ENCODE results near the gene CFL1. TPM values are rescaled to one million over a fixed set of nuclear protein-coding genes. Genes with fewer than 3 reads are reported as not detected.

CFL1 gene
- polyA plus RNA-seq (2012; ENCODE audit: insufficient read length, low read depth), result 855 TPM

- peak; percentile 100 for TF ChIP-seq POLR2AphosphoS5 (IDR thresholded peaks at IDR 0.05; ENCODE audit: low read depth, low read length)
- peak in 1 of 2 experiments; percentile 64; a peak in 1 of 4 replicates for TF ChIP-seq REST (IDR thresholded peaks at IDR 0.05; ENCODE audit: insufficient read depth in 1 of 2, low read depth in 2 of 2, low read length in 2 of 2)
- TF ChIP-seq SIN3A (IDR thresholded peaks at IDR 0.05; ENCODE audit: borderline replicate concordance, insufficient read depth, low read length), result peak; percentile 96; the same call in 1 of the 2 replicates
- TF ChIP-seq FOXP2 (optimal IDR thresholded peaks at IDR 0.05; ENCODE audit: borderline replicate concordance, extremely low read depth, extremely low read length, insufficient read depth), result no peak
- peak; percentile 97 for TF ChIP-seq TAF1 (IDR thresholded peaks at IDR 0.05; ENCODE audit: borderline replicate concordance, insufficient read depth, low read length)
These were observed at the start of gene CFL1 for GRCh38 chr11:65857853-65858680. Gene CFL1, minus strand, starts transcription at chr11:65858180. Its CDS starts 81 bp downstream, at chr11:65858099.

GRCh38 chr11:65906602-65907001, 48.6 kb upstream of the CFL1 start:
- TF ChIP-seq TAF1 (IDR thresholded peaks at IDR 0.05; ENCODE audit: borderline replicate concordance, insufficient read depth, low read length), result no peak
- TF ChIP-seq FOXP2 (optimal IDR thresholded peaks at IDR 0.05; ENCODE audit: borderline replicate concordance, extremely low read depth, extremely low read length, insufficient read depth), result no peak
- no peak for TF ChIP-seq POLR2AphosphoS5 (IDR thresholded peaks at IDR 0.05; ENCODE audit: low read depth, low read length)
- TF ChIP-seq REST (IDR thresholded peaks at IDR 0.05; ENCODE audit: insufficient read depth in 1 of 2, low read depth in 2 of 2, low read length in 2 of 2), result no peak
- TF ChIP-seq SIN3A (IDR thresholded peaks at IDR 0.05; ENCODE audit: borderline replicate concordance, insufficient read depth, low read length), result no peak

GRCh38 chr11:65903715-65904114, 45.7 kb upstream of the CFL1 start:
- no peak for TF ChIP-seq REST (IDR thresholded peaks at IDR 0.05; ENCODE audit: insufficient read depth in 1 of 2, low read depth in 2 of 2, low read length in 2 of 2)

- TF ChIP-seq POLR2AphosphoS5 (IDR thresholded peaks at IDR 0.05; ENCODE audit: low read depth, low read length) (no peak), REST (IDR thresholded peaks at IDR 0.05; ENCODE audit: insufficient read depth in 1 of 2, low read depth in 2 of 2, low read length in 2 of 2) (no peak), TAF1 (IDR thresholded peaks at IDR 0.05; ENCODE audit: borderline replicate concordance, insufficient read depth, low read length) (no peak), FOXP2 (optimal IDR thresholded peaks at IDR 0.05; ENCODE audit: borderline replicate concordance, extremely low read depth, extremely low read length, insufficient read depth) (no peak), SIN3A (IDR thresholded peaks at IDR 0.05; ENCODE audit: borderline replicate concordance, insufficient read depth, low read length) (no peak)
These were observed 45.1 kb upstream of the CFL1 start for GRCh38 chr11:65903068-65903481.

GRCh38 chr11:65900899-65901180, 42.9 kb upstream of the CFL1 start:
- TF ChIP-seq FOXP2 (optimal IDR thresholded peaks at IDR 0.05; ENCODE audit: borderline replicate concordance, extremely low read depth, extremely low read length, insufficient read depth) (no peak), POLR2AphosphoS5 (IDR thresholded peaks at IDR 0.05; ENCODE audit: low read depth, low read length) (no peak), TAF1 (IDR thresholded peaks at IDR 0.05; ENCODE audit: borderline replicate concordance, insufficient read depth, low read length) (no peak), REST (IDR thresholded peaks at IDR 0.05; ENCODE audit: insufficient read depth in 1 of 2, low read depth in 2 of 2, low read length in 2 of 2) (no peak), SIN3A (IDR thresholded peaks at IDR 0.05; ENCODE audit: borderline replicate concordance, insufficient read depth, low read length) (no peak)

Data from PFSK-1 (cell line).